Measurements from ENCODE around the gene PPP2R1B.
"Not testable (repeated sequence)": the region's sequence is repeated elsewhere in the genome, so short reads cannot be mapped to it uniquely, and the experiment has no call there.

Gene PPP2R1B

GRCh38 chr11:111726301-111726713 lies 39.9 kb downstream of the PPP2R1B start:
- DNase-seq (ENCODE audit: low read depth), result no peak

GRCh38 chr11:111725621-111726020 lies 40.6 kb downstream of the PPP2R1B start:
- no peak for DNase-seq (ENCODE audit: low read depth)

GRCh38 chr11:111724615-111725129 lies 41.5 kb downstream of the PPP2R1B start:
- no peak for DNase-seq (ENCODE audit: low read depth)

GRCh38 chr11:111723595-111723994 lies 42.6 kb downstream of the PPP2R1B start:
- DNase-seq (ENCODE audit: low read depth), result no peak

GRCh38 chr11:111722501-111722900 lies 43.7 kb downstream of the PPP2R1B start:
- DNase-seq (ENCODE audit: low read depth), result no peak

GRCh38 chr11:111720801-111721494 lies 45.2 kb downstream of the PPP2R1B start:
- no peak for DNase-seq (ENCODE audit: low read depth)

- DNase-seq (ENCODE audit: low read depth), result no peak
Observed at GRCh38 chr11:111719379-111719778, 46.8 kb downstream of the PPP2R1B start.

- no peak for DNase-seq (ENCODE audit: low read depth)
Observed at GRCh38 chr11:111718859-111719258, 47.3 kb downstream of the PPP2R1B start.

GRCh38 chr11:111718436-111718835 lies 47.8 kb downstream of the PPP2R1B start:
- DNase-seq (ENCODE audit: low read depth), result no peak

- not testable (repeated sequence) for DNase-seq (ENCODE audit: low read depth)
Observed at GRCh38 chr11:111717660-111718059, 48.5 kb downstream of the PPP2R1B start.

- DNase-seq (ENCODE audit: low read depth), result no peak
Observed at GRCh38 chr11:111715142-111715816, 50.9 kb downstream of the PPP2R1B start.

GRCh38 chr11:111714522-111714921 lies 51.7 kb downstream of the PPP2R1B start:
- no peak for DNase-seq (ENCODE audit: low read depth)

- no peak for DNase-seq (ENCODE audit: low read depth)
Observed at GRCh38 chr11:111707691-111708067, 58.5 kb downstream of the PPP2R1B start.

GRCh38 chr11:111707039-111707690 lies 59.0 kb downstream of the PPP2R1B start:
- DNase-seq (ENCODE audit: low read depth), result no peak

GRCh38 chr11:111703576-111703975 lies 62.6 kb downstream of the PPP2R1B start:
- DNase-seq (ENCODE audit: low read depth), result no peak

GRCh38 chr11:111702623-111703022 lies 63.6 kb downstream of the PPP2R1B start:
- no peak for DNase-seq (ENCODE audit: low read depth)

- DNase-seq (ENCODE audit: low read depth), result no peak
Observed at GRCh38 chr11:111700162-111700561, 66.0 kb downstream of the PPP2R1B start.

GRCh38 chr11:111699579-111700156 lies 66.5 kb downstream of the PPP2R1B start:
- no peak for DNase-seq (ENCODE audit: low read depth)

- DNase-seq (ENCODE audit: low read depth), result no peak
Observed at GRCh38 chr11:111698852-111699559, 67.2 kb downstream of the PPP2R1B start.

- no peak for DNase-seq (ENCODE audit: low read depth)
Observed at GRCh38 chr11:111697933-111698371, 68.2 kb downstream of the PPP2R1B start.

- no peak for DNase-seq (ENCODE audit: low read depth)
Observed at GRCh38 chr11:111696556-111696955, 69.6 kb downstream of the PPP2R1B start.

- no peak for DNase-seq (ENCODE audit: low read depth)
Observed at GRCh38 chr11:111694851-111695250, 71.3 kb downstream of the PPP2R1B start.
